ENCODE data around the gene SLC25A1. TPM values are rescaled to one million over a fixed set of nuclear protein-coding genes. Genes with fewer than 3 reads are reported as not detected.
A peak's percentile ranks its signal among the peaks of the same experiment; 100 is the strongest.

The SLC25A1 gene
- total RNA-seq, 1 experiment from 2014 or later: 162 TPM

- ATAC-seq: no peak
- in situ Hi-C loops (cut with HindIII; ENCODE audit: low pct_unique_long_range_greater_than_20kb, low sequenced_read_pairs): no loop called here
Measured at GRCh38 chr22:19150482-19151328, 27.8 kb downstream of the SLC25A1 start.

GRCh38 chr22:19149991-19150390 lies 28.5 kb downstream of the SLC25A1 start, which contains the start of gene GSC2:
GSC2 (minus strand) TSS chr22:19150292; CDS start chr22:19150283, 9 bp downstream.
- TF ChIP-seq REST (IDR thresholded peaks at IDR 0.05; ENCODE audit: insufficient read depth in 1 of 2, low read depth in 2 of 2, low read length in 1 of 2): no peak
- no peak for TF ChIP-seq POLR2AphosphoS5 (IDR thresholded peaks at IDR 0.05; ENCODE audit: low read depth, low read length)
- no peak for TF ChIP-seq TCF7L2 (IDR thresholded peaks at IDR 0.05; ENCODE audit: low read depth, low read length)
- TF ChIP-seq SIN3A (IDR thresholded peaks at IDR 0.05; ENCODE audit: borderline replicate concordance, insufficient read depth, low read depth, low read length): no peak
- TF ChIP-seq CTCF (IDR thresholded peaks at IDR 0.05): no peak
- POLR2A ChIA-PET: no interaction called here
- intact Hi-C loops (cut with micrococcal nuclease; ENCODE audit: unreplicated experiment): no loop called here
- no peaks in the 10 kb centered on the region for H3K36me3 ChIP-seq (ENCODE audit: control insufficient read depth, insufficient read depth, low read length)
- DNase-seq (ENCODE audit: low read depth, low spot score) (no peak), ATAC-seq (no peak)
- in situ Hi-C loops (cut with HindIII; ENCODE audit: low pct_unique_long_range_greater_than_20kb, low sequenced_read_pairs): no loop called here
- no peaks in the 10 kb centered on the region for H3K4me1 ChIP-seq (ENCODE audit: control insufficient read depth, insufficient read depth, low read length)
- H3K27ac ChIP-seq (ENCODE audit: low read length): no peak within 1 kb of the TSS
- no TSS peak for BruUV-seq (replicated peaks)
- H3K27me3 ChIP-seq (ENCODE audit: control insufficient read depth, insufficient read depth, low read length): no peaks in the 10 kb centered on the region; the same call in 1 of the 2 replicates
- peak within 1 kb of the TSS; percentile 18 to 21; a peak in 2 of 4 replicates for H3K4me3 ChIP-seq (ENCODE audit: low read depth in 2 of 2, low read length in 2 of 2)
- H3K9me3 ChIP-seq (ENCODE audit: control insufficient read depth, insufficient read depth, low read depth, low read length): no peaks in the 10 kb centered on the region
- CTCF ChIA-PET: interaction anchor here (0.6 kb wide), 1 partner anchor 193 kb away, joined by 4 read pairs; no protein-coding TSS in a partner anchor

More at GRCh38 chr22:19150482-19151328, 27.8 kb downstream of the SLC25A1 start:
- no TSS peak for BruUV-seq (replicated peaks)
- H3K27ac ChIP-seq (ENCODE audit: low read length): no peak overlapping the region
- POLR2A ChIA-PET: no interaction called here
- CTCF ChIA-PET: no interaction called here
- no peak for DNase-seq (ENCODE audit: low read depth, low spot score)
- no peaks in the 10 kb centered on the region for H3K4me1 ChIP-seq (ENCODE audit: control insufficient read depth, insufficient read depth, low read length)
- no peaks in the 10 kb centered on the region for H3K9me3 ChIP-seq (ENCODE audit: control insufficient read depth, insufficient read depth, low read depth, low read length)
- intact Hi-C loops (cut with micrococcal nuclease; ENCODE audit: unreplicated experiment): no loop called here
- TF ChIP-seq CTCF (IDR thresholded peaks at IDR 0.05): no peak
- no peak for TF ChIP-seq SIN3A (IDR thresholded peaks at IDR 0.05; ENCODE audit: borderline replicate concordance, insufficient read depth, low read depth, low read length)
- TF ChIP-seq TCF7L2 (IDR thresholded peaks at IDR 0.05; ENCODE audit: low read depth, low read length): no peak
- TF ChIP-seq REST (IDR thresholded peaks at IDR 0.05; ENCODE audit: insufficient read depth in 1 of 2, low read depth in 2 of 2, low read length in 1 of 2): no peak
- TF ChIP-seq POLR2AphosphoS5 (IDR thresholded peaks at IDR 0.05; ENCODE audit: low read depth, low read length): no peak
- no peaks in the 10 kb centered on the region; the same call in 1 of the 2 replicates for H3K27me3 ChIP-seq (ENCODE audit: control insufficient read depth, insufficient read depth, low read length)
- no peak overlapping the region for H3K4me3 ChIP-seq (ENCODE audit: low read depth in 2 of 2, low read length in 2 of 2)
- no peaks in the 10 kb centered on the region for H3K36me3 ChIP-seq (ENCODE audit: control insufficient read depth, insufficient read depth, low read length)

Measured in Panc1 (cell line).